Lower leg skin (tissue), 4 donors: Measurements from ENCODE around the gene CDK15. TPM values are rescaled to one million over a fixed set of nuclear protein-coding genes. Genes with fewer than 3 reads are reported as not detected.

Experiments used
- DNase-seq, 2 donors: peaks; one replicate each; pipeline ENCODE4 v3.0.0-alpha.2; 2019; ENCODE audit warnings: low spot score in 2 of 2
- H3K4me3 ChIP-seq: fragments of 200-600 bp; sonication (generic); 2 replicates; pipeline ENCODE4 v1.5.1; 2017; ENCODE audit warnings: mild to moderate bottlenecking, low read depth; ENCODE audit not compliant: poor library complexity, severe bottlenecking
- CTCF ChIP-seq, 3 donors: fragments of 450-650 bp; IDR thresholded peaks; one replicate each; pipeline ENCODE4 v1.5.1; 2016; ENCODE audit warnings: antibody characterized with exemption in 3 of 3, mild to moderate bottlenecking in 3 of 3, moderate library complexity in 2 of 3
- POLR2A ChIP-seq, 2 donors: fragments of 450-650 bp; IDR thresholded peaks; one replicate each; pipeline ENCODE4 v1.6.1; 2016 to 2017; ENCODE audit warnings: antibody characterized with exemption in 2 of 2, mild to moderate bottlenecking in 1 of 2, moderate library complexity in 1 of 2
- WGBS, 2 donors: methylation state at CpG; one replicate each; pipeline ENCODE4 v1.1.5; 2018; 5-methylcytosine and 5-hydroxymethylcytosine counted together
- intact Hi-C: fragments of 100-400 bp; cut with DNase I; formaldehyde crosslinking; loops from one replicate; pipeline ENCODE4 v1.15.0; 2023; ENCODE audit warnings: low total_unique reads
- total RNA-seq, 4 donors: library from RNA; depleted of rRNA; stranded (reverse); fragments of >200 nt; gene quantifications; one replicate each; pipeline ENCODE4 v1.1.0, GENCODE V29; 2016

CDK15 gene
- total RNA-seq, 4 donors from 2014 or later, result 0.27 to 0.91 (median 0.38) TPM

GRCh38 chr2:201827621-201828020 is 21.3 kb downstream of the CDK15 start:
- no peak for DNase-seq
- intact Hi-C loops, result no loop called here
- H3K4me3 ChIP-seq, result no peak overlapping the region
- TF ChIP-seq CTCF (IDR thresholded peaks at IDR 0.05), result no peak
- no peak for TF ChIP-seq POLR2A (IDR thresholded peaks at IDR 0.05)
- 76 to 87% methylated on average over 3 of the region's 3 CpGs for WGBS, 2 donors

DNA sequence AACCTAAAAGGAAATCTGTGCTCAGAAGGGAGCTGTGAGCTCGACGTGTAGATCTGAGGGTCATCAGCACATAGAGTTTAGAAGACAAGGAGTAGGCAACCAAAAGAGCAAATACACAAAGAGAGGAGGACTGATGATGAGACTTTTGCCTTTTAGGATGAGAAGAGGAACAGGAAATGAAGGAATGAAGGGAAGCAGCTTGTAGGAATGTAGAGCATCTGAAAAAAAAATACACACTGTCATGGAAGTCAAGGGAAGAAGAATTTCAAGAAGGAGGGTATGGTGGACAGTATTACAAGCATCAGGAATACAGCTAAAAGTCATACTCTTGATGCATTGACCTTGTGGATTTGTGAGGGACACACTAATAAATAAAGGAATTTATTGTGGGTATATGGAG is 21.9 kb downstream of the CDK15 start:
- H3K4me3 ChIP-seq, result no peak overlapping the region
- DNase-seq, result no peak
- WGBS, 2 donors, result 85 to 89% methylated on average over 2 of the region's 2 CpGs

GRCh38 chr2:201830666-201831065 is 24.3 kb downstream of the CDK15 start:
- TF ChIP-seq POLR2A (IDR thresholded peaks at IDR 0.05) (no peak), CTCF (IDR thresholded peaks at IDR 0.05) (no peak)
- DNase-seq, result no peak
- WGBS, 2 donors, result 97% methylated on average over 1 of the region's 1 CpG
- H3K4me3 ChIP-seq, result no peak overlapping the region
- intact Hi-C loops, result no loop called here

More for the DNA sequence above, 21.9 kb downstream of the CDK15 start:
- no peak for TF ChIP-seq POLR2A (IDR thresholded peaks at IDR 0.05)
- no peak for TF ChIP-seq CTCF (IDR thresholded peaks at IDR 0.05)
- intact Hi-C loops, result no loop called here

- 56 to 64% methylated on average over 2 of the region's 2 CpGs for WGBS, 2 donors
- H3K4me3 ChIP-seq, result no peak overlapping the region
- TF ChIP-seq CTCF (IDR thresholded peaks at IDR 0.05) (no peak), POLR2A (IDR thresholded peaks at IDR 0.05) (no peak)
- intact Hi-C loops, result no loop called here
- no peak for DNase-seq
These were observed 25.1 kb downstream of the CDK15 start for GRCh38 chr2:201831469-201831868.

DNA sequence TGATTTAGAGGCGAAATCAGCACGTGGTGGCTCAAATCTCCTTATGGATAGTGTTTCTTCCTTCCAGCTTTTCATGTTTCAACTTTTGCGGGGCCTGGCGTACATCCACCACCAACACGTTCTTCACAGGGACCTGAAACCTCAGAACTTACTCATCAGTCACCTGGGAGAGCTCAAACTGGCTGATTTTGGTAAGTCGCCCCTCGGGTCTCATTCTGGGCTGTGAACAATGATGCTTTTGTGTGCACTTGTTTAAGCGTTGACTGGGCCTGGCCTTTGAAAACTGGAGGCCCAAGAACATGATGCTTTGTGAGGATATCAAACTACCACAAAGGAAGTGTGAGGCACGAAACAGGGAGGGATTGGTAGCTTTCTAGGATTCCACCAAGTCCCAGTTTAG is 27.4 kb downstream of the CDK15 start:
- intact Hi-C loops, result no loop called here
- no peak for DNase-seq
- H3K4me3 ChIP-seq, result no peak overlapping the region
- 70 to 75% methylated on average over 9 of the region's 9 CpGs for WGBS, 2 donors
- TF ChIP-seq CTCF (IDR thresholded peaks at IDR 0.05), result no peak
- no peak for TF ChIP-seq POLR2A (IDR thresholded peaks at IDR 0.05)

- H3K4me3 ChIP-seq, result no peak overlapping the region
- no peak for TF ChIP-seq POLR2A (IDR thresholded peaks at IDR 0.05)
- TF ChIP-seq CTCF (IDR thresholded peaks at IDR 0.05), result no peak
- DNase-seq, result no peak
- intact Hi-C loops, result no loop called here
- WGBS, 2 donors, result 91 to 95% methylated on average over 3 of the region's 3 CpGs
These were observed 28.7 kb downstream of the CDK15 start for GRCh38 chr2:201835066-201835465.
